Retina (tissue), 1 donor: ENCODE measurements around the gene L3MBTL4.
"Not testable (repeated sequence)": the region's sequence is repeated elsewhere in the genome, so short reads cannot be mapped to it uniquely, and the experiment has no call there.

Experiments used
- DNase-seq: peaks from one replicate; pipeline ENCODE4 v3.0.0-alpha.2; 2016

L3MBTL4 gene

GRCh38 chr18:6248017-6248416 is 166.7 kb downstream of the L3MBTL4 start:
- DNase-seq = no peak

GRCh38 chr18:6242004-6242403 is 172.7 kb downstream of the L3MBTL4 start:
- DNase-seq = no peak

GRCh38 chr18:6239716-6240115 is 175.0 kb downstream of the L3MBTL4 start:
- no peak for DNase-seq

- no peak for DNase-seq
Measured at GRCh38 chr18:6236258-6236657, 178.5 kb downstream of the L3MBTL4 start.

GRCh38 chr18:6222271-6222670 is 192.4 kb downstream of the L3MBTL4 start:
- DNase-seq = no peak

- no peak for DNase-seq
Measured at GRCh38 chr18:6221602-6222014, 193.1 kb downstream of the L3MBTL4 start.

GRCh38 chr18:6220129-6220528 is 194.6 kb downstream of the L3MBTL4 start:
- no peak for DNase-seq

- peak; percentile 68 for DNase-seq
Measured at GRCh38 chr18:6219116-6219717, 195.5 kb downstream of the L3MBTL4 start.

GRCh38 chr18:6215888-6216287 is 198.8 kb downstream of the L3MBTL4 start:
- DNase-seq = no peak

GRCh38 chr18:6211174-6211504 is 203.6 kb downstream of the L3MBTL4 start:
- no peak for DNase-seq

GRCh38 chr18:6210349-6211173 is 204.2 kb downstream of the L3MBTL4 start:
- DNase-seq = no peak

- DNase-seq = no peak
Measured at GRCh38 chr18:6207941-6208340, 206.8 kb downstream of the L3MBTL4 start.

GRCh38 chr18:6207116-6207515 is 207.6 kb downstream of the L3MBTL4 start:
- DNase-seq = no peak

- DNase-seq = no peak
Measured at GRCh38 chr18:6205706-6206105, 209.0 kb downstream of the L3MBTL4 start.

- DNase-seq = no peak
Measured at GRCh38 chr18:6204476-6204875, 210.2 kb downstream of the L3MBTL4 start.

- no peak for DNase-seq
Measured at GRCh38 chr18:6203791-6204190, 210.9 kb downstream of the L3MBTL4 start.

- DNase-seq = no peak
Measured at GRCh38 chr18:6202861-6203260, 211.8 kb downstream of the L3MBTL4 start.

GRCh38 chr18:6200204-6200774 is 214.4 kb downstream of the L3MBTL4 start:
- no peak for DNase-seq

GRCh38 chr18:6199777-6200176 is 214.9 kb downstream of the L3MBTL4 start:
- DNase-seq = no peak

- DNase-seq = no peak
Measured at GRCh38 chr18:6198585-6198984, 216.1 kb downstream of the L3MBTL4 start.

GRCh38 chr18:6194640-6195039 is 220.1 kb downstream of the L3MBTL4 start:
- no peak for DNase-seq

GRCh38 chr18:6185782-6186181 is 228.9 kb downstream of the L3MBTL4 start:
- not testable (repeated sequence) for DNase-seq

- no peak for DNase-seq
Measured at GRCh38 chr18:6174983-6175745, 239.5 kb downstream of the L3MBTL4 start.

- no peak for DNase-seq
Measured at GRCh38 chr18:6170604-6171003, 244.1 kb downstream of the L3MBTL4 start.
